C4-2B (cell line): ENCODE data around the gene NFU1.

Experiments
- H3K27ac ChIP-seq: fragments of 450-650 bp; 2 replicates; pipeline ENCODE4 v1.5.1; 2017
- CTCF ChIP-seq: fragments of 450-650 bp; conservative IDR thresholded peaks from 2 replicates; pipeline ENCODE4 v1.5.1; 2017; ENCODE audit warnings: mild to moderate bottlenecking
- ZFX ChIP-seq: fragments of 450-650 bp; IDR thresholded peaks from 2 replicates; pipeline ENCODE4 v1.6.1; 2017

Gene NFU1

GRCh38 chr2:69400121-69400520 lies 37.1 kb downstream of the NFU1 start:
- H3K27ac ChIP-seq, result no peak overlapping the region
- TF ChIP-seq CTCF (no peak), ZFX (no peak)

- TF ChIP-seq ZFX (no peak), CTCF (no peak)
Measured at GRCh38 chr2:69397234-69397633, 40.0 kb downstream of the NFU1 start.

DNA sequence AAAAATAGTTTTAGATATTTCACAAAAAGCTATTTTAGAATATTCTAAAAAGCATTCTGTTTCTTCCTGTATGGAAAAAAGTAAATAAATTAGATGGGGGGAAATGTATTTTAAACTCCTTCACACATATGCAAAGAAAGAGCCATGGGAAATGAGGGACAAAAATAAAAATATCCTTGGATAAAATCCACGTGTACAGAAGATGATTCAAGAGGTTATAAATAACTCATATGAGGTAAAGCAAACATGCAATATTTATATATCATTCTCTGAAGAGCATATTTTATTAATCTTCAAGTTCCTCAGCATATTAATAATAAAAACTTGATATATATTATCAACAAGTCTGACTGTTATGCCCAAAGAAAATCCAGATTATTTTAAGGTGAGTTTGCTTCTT lies 41.4 kb downstream of the NFU1 start:
- TF ChIP-seq ZFX, result no peak
- no peak for TF ChIP-seq CTCF
- no peak overlapping the region for H3K27ac ChIP-seq

More at GRCh38 chr2:69397234-69397633, 40.0 kb downstream of the NFU1 start:
- no peak overlapping the region for H3K27ac ChIP-seq

- no peak for TF ChIP-seq CTCF
- no peak for TF ChIP-seq ZFX
- no peak overlapping the region for H3K27ac ChIP-seq
Measured at GRCh38 chr2:69393963-69394362, 43.3 kb downstream of the NFU1 start.

- no peak overlapping the region for H3K27ac ChIP-seq
- no peak for TF ChIP-seq CTCF
- no peak for TF ChIP-seq ZFX
Measured at GRCh38 chr2:69390471-69390870, 46.8 kb downstream of the NFU1 start.

- H3K27ac ChIP-seq, result no peak overlapping the region
Measured at GRCh38 chr2:69390001-69390400, 47.2 kb downstream of the NFU1 start.

GRCh38 chr2:69389271-69389670 lies 48.0 kb downstream of the NFU1 start:
- TF ChIP-seq CTCF, result no peak
- no peak for TF ChIP-seq ZFX
- no peak overlapping the region for H3K27ac ChIP-seq

More at GRCh38 chr2:69390001-69390400, 47.2 kb downstream of the NFU1 start:
- TF ChIP-seq CTCF, result no peak
- no peak for TF ChIP-seq ZFX
